ENCODE data around the gene EIF3D. TPM values are rescaled to one million over a fixed set of nuclear protein-coding genes. Genes with fewer than 3 reads are reported as not detected.

EIF3D gene
- 133 TPM for total RNA-seq
- long read RNA-seq, transcript EIF3D-201 (15 exons, 2,155 nt): major isoform, 203 of 228 reads
- long read RNA-seq, partial matches to known transcripts: 13 of 228 reads
- long read RNA-seq, other reads (novel, unspliced or antisense): 10 of 228 reads

DNA sequence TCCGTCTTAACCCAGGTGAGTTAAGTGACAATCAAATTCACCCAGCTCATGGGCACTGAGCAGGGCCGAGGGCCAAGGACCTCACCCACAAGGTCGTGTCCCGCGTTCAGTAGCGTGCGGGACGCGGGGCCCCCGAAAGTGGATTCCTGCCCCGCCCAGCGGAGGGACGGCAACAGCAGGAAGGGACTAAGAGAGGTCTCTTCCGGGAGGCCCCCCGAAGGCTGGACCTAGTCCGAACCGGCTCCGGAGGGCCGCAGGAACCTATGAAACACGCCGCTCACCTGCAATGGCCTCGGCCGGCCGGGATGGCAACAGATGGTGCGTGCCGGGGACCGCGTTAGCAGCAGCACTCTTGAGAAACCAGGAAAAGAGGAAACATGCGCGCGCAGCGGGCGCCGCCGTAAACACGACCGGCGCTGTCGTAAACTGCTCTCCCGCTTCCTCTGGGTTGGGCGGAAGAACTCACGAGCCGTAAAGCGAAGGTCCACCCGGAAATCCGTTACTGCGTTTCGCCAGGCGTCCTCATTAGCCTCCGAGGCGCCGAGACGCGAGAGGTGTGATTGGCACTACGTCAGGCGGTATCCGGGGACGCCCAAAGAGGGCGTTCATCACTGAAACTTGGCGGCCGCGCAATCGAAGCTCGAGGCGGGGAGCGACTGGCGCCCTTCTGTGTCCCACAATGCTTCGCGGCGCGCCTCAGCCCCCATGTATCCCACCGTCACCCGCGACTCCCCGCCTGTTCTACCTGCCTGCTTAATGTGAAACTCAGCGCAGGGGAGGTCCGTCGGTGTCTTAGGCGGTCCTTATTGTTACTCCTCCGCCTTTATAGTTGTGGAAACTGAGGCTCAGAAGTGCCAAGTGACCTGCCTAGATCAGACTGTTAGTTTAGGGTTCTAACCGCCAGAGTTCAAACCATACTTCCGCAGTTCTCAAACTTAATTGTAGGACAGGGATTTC, at the start of gene EIF3D:
EIF3D (minus strand) TSS at position 372 of the 957 bp plus-strand sequence. CDS start 3,045 bp downstream, outside the sequence.
- Histone ChIP-seq H3K4me3 (peak within 1 kb of the TSS; percentile 75), H3K27ac (peak within 1 kb of the TSS; percentile 91), H3K4me1 (peaks cover 23% of the 10 kb centered on the region), H3K36me3 (peaks cover 33% of the 10 kb centered on the region), H3K9me3 (no peaks in the 10 kb centered on the region), H3K27me3 (ENCODE audit: low read depth) (no peaks in the 10 kb centered on the region)
- intact Hi-C loops (cut with DNase I): no loop called here
- ATAC-seq (peak; percentile 98), DNase-seq (peak; percentile 99)
- TF ChIP-seq, protein P1, sequence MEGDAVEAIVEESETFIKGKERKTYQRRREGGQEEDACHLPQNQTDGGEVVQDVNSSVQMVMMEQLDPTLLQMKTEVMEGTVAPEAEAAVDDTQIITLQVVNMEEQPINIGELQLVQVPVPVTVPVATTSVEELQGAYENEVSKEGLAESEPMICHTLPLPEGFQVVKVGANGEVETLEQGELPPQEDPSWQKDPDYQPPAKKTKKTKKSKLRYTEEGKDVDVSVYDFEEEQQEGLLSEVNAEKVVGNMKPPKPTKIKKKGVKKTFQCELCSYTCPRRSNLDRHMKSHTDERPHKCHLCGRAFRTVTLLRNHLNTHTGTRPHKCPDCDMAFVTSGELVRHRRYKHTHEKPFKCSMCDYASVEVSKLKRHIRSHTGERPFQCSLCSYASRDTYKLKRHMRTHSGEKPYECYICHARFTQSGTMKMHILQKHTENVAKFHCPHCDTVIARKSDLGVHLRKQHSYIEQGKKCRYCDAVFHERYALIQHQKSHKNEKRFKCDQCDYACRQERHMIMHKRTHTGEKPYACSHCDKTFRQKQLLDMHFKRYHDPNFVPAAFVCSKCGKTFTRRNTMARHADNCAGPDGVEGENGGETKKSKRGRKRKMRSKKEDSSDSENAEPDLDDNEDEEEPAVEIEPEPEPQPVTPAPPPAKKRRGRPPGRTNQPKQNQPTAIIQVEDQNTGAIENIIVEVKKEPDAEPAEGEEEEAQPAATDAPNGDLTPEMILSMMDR (IDR thresholded peaks at IDR 0.05): no peak

- Histone ChIP-seq H3K27me3 (ENCODE audit: low read depth) (no peaks in the 10 kb centered on the region), H3K9me3 (no peaks in the 10 kb centered on the region), H3K4me1 (no peaks in the 10 kb centered on the region), H3K4me3 (no peak overlapping the region), H3K27ac (no peak overlapping the region), H3K36me3 (no peaks in the 10 kb centered on the region)
- DNase-seq: peak; percentile 30
- ATAC-seq: no peak
- TF ChIP-seq, protein P1 (IDR thresholded peaks at IDR 0.05): no peak
- intact Hi-C loops (cut with DNase I): no loop called here
These were observed 49.7 kb upstream of the EIF3D start for GRCh38 chr22:36578619-36579018.

DNA sequence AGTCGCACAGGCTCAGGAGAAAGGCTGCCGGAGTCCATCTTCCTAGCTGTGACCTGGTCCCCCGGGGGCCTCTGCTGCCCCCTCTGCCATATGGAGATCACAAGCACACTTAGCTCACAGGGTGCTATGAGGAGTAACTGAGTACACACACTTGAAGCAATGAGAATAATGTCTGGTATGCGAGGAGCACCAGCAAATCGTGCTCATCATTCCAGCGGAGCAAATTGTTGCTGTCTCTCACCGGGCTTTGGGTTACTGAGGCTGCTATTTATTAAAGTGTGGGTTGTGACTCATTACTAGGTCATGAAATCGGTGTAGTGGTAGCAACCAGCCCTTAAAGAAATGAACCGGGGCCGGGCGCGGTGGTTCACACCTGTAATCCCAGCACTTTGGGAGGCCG, 48.1 kb upstream of the EIF3D start:
- TF ChIP-seq, protein P1 (IDR thresholded peaks at IDR 0.05): no peak

GRCh38 chr22:36574728-36575127, 45.8 kb upstream of the EIF3D start:
- TF ChIP-seq, protein P1 (IDR thresholded peaks at IDR 0.05): no peak
- no peaks in the 10 kb centered on the region for H3K36me3 ChIP-seq
- intact Hi-C loops (cut with DNase I): no loop called here
- no peak overlapping the region for H3K4me3 ChIP-seq
- H3K27ac ChIP-seq: no peak overlapping the region
- no peak for ATAC-seq
- no peaks in the 10 kb centered on the region for H3K4me1 ChIP-seq
- H3K9me3 ChIP-seq: no peaks in the 10 kb centered on the region
- H3K27me3 ChIP-seq (ENCODE audit: low read depth): no peaks in the 10 kb centered on the region
- no peak for DNase-seq

More for the DNA sequence above, 48.1 kb upstream of the EIF3D start:
- DNase-seq (no peak), ATAC-seq (no peak)
- Histone ChIP-seq H3K27me3 (ENCODE audit: low read depth) (no peaks in the 10 kb centered on the region), H3K4me1 (no peaks in the 10 kb centered on the region), H3K27ac (no peak overlapping the region), H3K9me3 (no peaks in the 10 kb centered on the region), H3K36me3 (no peaks in the 10 kb centered on the region), H3K4me3 (no peak overlapping the region)
- intact Hi-C loops (cut with DNase I): no loop called here

DNA sequence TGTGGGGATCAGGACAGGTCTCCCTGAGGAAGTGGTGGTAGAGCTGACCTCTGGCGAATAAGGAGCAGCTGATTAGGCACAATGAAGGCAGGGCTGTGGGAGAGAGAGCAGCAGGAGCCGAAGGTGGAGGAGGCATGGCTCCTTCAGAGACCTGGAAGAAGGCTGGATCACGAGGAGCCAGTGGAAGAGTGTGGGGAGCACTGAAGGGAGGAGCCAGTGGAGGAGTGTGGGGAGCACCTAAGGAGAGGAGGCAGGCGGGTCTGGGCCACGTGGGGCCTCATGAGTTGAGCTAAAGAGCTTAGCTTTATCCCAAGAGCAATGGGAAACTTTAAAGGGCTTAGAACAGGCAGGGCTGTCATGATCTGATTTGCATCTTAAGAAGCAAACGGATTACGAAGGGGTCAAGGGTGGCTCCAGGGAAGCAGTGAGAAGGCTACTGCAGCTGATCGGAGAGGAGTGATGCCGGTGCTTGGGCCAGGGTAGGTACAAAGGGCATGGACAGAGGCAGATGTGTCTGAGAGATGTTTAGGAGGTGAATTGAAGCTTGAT, 44.9 kb upstream of the EIF3D start:
- ATAC-seq (no peak), DNase-seq (no peak)
- Histone ChIP-seq H3K4me3 (no peak overlapping the region), H3K4me1 (no peaks in the 10 kb centered on the region), H3K27ac (no peak overlapping the region), H3K9me3 (no peaks in the 10 kb centered on the region), H3K27me3 (ENCODE audit: low read depth) (no peaks in the 10 kb centered on the region), H3K36me3 (no peaks in the 10 kb centered on the region)
- TF ChIP-seq, protein P1 (IDR thresholded peaks at IDR 0.05): no peak
- intact Hi-C loops (cut with DNase I): no loop called here
